NCI-H146 treated with DMSO at 0.1 percent for 48 hours (cell line): Measurements from ENCODE around the gene FMN1.

ENCODE experiments used
- DNase-seq: peaks from one replicate; lab custom pipeline; 2025; ENCODE audit not compliant: unreplicated experiment; lab: John Stamatoyannopoulos, UW

The FMN1 gene

DNA sequence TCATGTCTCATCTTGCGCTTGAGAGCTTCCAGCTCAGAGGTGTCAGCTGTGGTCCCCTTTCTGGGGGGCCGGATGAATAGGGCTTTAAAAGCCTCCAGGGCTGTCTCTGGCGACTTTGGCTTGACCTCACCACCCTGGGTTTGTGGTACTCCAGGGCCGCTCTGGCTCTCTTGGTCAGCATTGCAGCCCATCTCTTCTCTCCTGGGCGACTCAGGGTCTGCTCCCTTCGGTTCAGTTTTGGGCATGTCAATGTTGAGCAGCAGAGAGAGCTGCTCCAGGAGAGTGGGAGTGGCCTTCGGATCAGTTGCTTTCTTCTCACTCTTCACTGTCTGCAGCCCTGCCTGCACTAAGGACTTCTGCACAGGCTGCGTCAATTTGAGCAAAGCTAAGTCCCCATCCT is 127.9 kb downstream of the FMN1 start:
- no peak for DNase-seq

DNA sequence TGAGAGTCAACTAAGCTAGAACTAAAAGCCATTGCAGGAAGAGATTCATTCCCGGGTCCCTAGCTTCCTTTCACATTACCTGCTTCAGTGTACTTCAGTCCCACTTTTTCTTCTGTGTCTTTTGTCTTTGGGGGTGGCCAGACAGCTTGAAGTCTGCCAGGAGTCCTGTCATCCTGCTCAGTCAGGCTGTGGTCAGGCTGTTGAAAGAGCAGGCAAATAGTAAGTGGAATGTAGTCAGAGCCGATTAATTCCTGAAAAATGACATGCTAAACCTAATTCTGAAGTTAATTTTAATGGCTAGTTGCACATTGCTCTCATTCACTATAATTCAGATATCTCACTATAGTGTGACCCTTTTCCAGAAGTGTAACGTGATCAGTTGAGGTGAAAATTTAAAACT is 129.6 kb downstream of the FMN1 start:
- DNase-seq: no peak

GRCh38 chr15:33059184-33059583 is 135.3 kb downstream of the FMN1 start:
- DNase-seq: no peak

GRCh38 chr15:33057845-33058244 is 136.7 kb downstream of the FMN1 start:
- no peak for DNase-seq

DNA sequence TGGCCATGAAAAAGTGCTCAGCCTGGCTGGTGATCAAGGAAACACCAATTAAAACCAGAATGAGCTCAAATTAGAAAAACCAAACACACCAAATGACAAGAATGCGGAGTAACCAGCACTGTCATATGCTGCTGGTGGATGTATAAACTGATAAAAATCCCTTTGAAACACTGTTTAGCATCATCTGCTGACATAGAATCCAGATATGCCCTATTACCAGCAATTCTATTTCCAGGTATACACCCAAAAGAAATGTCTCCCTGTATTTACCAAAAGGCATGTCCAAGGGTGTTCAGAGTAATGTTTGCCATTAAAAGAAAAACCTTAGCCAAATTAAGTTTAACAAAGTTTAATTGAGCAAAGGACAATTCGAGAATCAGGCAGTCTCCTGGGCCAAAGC is 138.6 kb downstream of the FMN1 start:
- no peak for DNase-seq

DNA sequence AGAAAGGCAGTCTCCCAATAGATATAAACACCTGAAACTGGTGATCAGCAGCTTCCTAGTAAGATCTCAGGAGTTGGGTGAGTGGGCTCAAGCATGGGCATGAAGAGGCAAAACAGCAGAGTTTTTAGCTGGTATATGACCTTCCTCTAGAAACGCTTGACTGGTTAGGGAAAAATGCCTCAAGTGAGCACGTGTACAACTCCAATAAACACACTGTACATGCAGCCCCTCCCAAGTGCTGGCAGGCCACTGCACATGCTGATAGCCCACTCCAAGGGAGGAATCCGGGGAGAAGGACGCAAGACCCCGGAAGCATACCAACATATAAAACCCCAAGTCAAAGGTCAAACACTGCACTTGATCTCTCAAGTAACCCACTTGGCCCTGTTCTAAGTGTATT is 143.0 kb downstream of the FMN1 start:
- no peak for DNase-seq

DNA sequence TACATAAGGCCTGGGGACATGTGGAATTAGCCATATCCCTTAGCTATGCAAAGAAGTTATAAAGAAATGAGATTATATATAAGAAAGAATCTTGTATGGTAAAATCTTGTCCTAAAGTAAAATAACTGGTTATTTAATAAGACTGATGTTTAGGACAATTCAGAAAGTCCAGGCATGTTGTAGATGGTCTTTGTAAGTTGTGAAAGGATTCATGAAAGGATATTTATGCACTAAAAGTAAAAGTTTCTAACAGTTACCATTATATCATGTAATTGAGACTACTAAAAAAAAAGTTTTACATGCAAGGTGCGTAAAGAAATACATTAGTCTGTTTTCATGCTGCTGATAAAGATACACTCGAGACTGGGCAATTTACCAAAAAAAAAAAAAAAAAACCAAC is 146.3 kb downstream of the FMN1 start:
- DNase-seq: no peak

- DNase-seq: no peak
Observed at GRCh38 chr15:33047077-33047476, 147.4 kb downstream of the FMN1 start.

DNA sequence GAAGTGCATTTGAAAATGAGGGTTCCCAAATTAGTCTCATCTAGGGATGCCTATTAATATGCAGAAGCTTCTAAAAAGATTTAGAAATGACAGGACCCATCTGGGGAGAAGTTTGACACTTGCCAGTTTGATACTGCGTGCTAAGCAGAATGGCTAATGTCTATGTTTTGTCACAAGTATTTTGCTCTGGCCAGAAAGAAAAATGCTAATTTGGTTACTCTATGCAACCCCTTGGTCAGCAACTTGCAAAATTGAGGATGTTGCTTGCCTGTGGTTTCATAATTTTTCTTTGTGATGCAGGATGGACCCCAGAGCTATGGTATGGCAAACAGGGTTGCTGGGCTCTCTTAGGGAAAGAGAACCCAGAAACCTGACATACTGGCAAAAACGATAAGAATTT is 148.2 kb downstream of the FMN1 start:
- no peak for DNase-seq

DNA sequence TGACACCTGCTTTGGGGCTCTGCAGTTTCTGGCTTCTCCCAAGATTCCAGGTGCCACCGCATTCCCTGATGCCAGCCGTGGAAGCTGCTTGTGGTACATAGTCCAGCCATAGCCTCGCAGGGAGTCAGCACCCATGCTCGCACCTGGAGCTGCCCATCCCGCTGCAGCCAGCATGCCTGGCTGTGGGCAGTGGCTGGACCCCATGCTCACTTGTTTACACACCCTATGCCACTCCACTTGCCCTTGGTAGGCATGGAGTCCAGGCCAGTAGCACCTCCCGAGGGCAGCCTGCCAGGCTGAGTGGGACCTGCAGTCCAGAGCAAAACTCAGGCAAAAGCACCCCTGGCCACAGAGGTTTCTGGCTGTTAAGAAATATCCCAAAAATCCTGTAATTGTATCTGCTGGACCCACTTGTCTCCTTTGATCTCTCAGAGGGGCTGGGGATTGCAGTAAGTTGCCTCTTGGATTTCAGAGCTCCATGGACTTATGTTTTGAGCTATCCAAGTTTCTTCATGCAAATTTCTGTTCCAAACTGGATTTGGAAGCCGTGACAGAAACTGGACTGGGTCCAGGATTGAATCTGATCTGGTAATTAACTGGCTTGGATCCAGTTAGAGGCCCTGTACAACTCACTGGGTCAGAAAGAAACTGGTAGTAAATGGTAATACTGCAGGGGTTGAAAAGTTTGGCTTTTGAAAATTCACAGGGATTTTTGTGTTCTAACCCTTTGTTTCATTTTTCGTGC is 149.3 kb downstream of the FMN1 start:
- DNase-seq: no peak

DNA sequence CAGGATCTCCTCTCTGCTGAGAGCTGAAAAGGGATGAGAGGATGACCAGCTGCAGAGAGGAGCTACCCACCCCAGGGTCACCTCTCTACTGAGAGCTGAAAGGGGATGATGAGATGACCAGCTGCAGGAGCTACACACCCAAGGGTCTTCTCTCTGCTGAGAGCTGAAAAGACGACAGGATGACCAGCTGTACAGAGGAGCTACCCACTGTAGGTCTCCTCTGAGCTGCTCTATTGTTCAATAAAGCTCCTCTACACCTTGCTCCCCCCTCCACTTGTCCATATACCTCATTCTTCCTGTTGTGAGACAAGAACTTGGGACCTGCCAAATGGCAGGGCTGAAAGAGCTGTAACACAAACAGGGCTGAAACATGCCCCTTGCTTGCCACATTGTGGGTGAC is 149.9 kb downstream of the FMN1 start:
- no peak for DNase-seq

- DNase-seq: no peak
Observed at GRCh38 chr15:33043636-33044035, 150.9 kb downstream of the FMN1 start.

DNA sequence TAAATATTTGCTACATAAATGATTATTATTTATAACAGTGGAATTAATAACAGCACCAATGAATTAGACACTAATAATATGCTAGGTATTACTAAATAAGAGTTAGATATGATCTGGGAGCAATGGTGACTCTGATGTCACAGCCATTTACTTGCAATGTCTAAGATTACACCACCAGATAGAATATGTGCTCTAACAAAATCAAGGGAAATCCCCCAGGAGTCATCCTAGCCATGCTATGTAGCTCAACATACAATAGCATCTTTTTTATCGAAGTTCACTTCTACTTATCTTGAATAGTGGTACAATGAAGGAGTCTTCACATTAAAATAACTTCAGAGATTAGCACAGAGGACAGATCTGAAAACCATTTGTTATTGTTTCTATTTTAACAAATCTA is 154.0 kb downstream of the FMN1 start:
- no peak for DNase-seq

- no peak for DNase-seq
Observed at GRCh38 chr15:33034588-33034987, 159.9 kb downstream of the FMN1 start.

DNA sequence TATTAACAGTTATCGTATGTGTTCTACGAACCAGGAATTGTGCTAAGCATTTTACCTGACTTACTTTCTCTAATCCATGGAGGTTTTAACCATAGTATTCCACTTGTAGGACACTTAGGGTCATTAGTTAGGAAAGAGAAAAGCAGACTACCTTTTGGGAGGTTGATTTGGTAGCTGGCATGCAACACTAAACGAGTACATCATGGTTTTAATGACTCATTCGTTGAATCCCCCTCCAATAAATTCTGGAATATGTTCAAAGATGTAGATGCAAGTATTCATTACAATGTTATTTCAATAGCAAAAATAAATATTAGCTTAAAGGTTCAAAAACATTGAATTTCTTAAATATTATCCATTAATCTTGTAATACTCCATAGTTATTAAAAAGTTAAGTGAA is 162.5 kb downstream of the FMN1 start:
- DNase-seq: no peak

DNA sequence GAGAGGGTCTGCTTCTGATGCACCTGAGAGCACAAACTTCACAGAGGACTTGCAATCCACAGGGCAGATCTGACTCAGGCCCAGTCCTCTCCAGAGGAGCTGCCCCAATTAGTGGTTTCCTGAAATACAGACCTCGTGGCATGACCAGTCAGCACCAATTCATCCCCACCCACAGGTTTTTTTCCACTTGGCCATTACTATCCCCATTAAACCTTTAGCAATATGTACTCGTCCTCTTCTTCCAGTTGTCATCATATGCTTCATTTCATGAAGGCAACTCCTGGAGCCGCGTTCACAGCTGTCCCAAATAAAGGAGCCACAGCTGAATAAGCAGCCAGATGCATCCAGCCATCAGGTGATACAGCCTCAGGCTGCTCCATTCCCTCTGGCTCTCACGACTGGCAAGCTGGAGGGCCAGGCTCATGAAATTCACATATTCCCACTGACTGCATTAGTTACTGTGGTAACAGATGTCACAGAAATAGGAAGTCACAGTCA is 163.1 kb downstream of the FMN1 start:
- no peak for DNase-seq

- no peak for DNase-seq
Observed at GRCh38 chr15:33030315-33030714, 164.2 kb downstream of the FMN1 start.

DNA sequence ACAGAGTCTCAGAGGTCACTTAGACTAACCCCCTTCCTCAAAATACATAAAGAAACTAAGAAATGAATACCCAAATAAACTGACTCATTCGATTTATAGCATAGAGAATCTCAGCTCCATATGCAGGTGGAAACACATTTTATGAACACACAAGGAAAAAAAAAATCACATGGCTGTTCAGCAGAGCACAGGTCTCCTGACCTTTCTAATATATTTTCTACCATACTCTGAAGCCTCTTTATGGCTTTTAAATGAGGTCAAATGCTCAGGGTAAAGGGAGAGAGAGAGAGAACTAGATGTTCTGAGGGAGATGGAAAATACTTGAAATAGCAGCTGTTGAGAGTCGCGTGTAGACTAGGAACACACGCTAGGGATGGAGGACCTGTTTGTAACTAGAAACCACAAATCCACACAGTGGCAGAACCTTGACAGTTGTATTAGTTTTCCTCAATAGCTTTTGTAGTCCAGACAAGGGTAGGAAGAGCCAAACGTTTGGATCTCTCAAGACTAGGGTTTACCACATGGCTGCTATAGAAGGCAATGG is 165.3 kb downstream of the FMN1 start:
- no peak for DNase-seq

DNA sequence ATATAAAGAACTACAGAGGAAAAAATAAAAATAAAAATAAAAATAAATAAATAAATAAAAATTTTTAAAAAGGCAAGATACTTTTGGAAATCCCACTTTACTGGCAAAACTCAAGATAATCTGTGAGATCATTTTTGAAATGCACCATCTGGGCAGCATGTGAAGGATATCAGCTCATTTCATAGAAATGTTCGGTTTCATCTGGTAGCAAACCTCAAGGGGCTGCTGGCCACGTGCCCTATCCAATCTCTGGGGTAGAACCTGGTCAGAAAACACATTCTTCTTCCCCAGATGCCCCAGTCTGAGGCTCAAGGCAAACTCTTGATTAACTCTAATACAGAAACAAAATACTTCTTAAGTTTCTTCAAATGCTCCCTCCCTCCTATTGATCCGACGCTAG is 166.0 kb downstream of the FMN1 start:
- no peak for DNase-seq

- DNase-seq: no peak
Observed at GRCh38 chr15:33027306-33028035, 167.0 kb downstream of the FMN1 start.

- DNase-seq: no peak
Observed at GRCh38 chr15:33026614-33027013, 167.9 kb downstream of the FMN1 start.

- DNase-seq: no peak
Observed at GRCh38 chr15:33022629-33023028, 171.9 kb downstream of the FMN1 start.
